HG03064 (cell line): Measurements from ENCODE around the gene CDIPT.

ENCODE experiments used
- ATAC-seq: cut with Tn5 transposase; IDR thresholded peaks from one replicate; pipeline ENCODE4 v1.9.1; 2021; ENCODE audit warnings: low read depth; ENCODE audit not compliant: unreplicated experiment

Gene CDIPT

GRCh38 chr16:29860218-29860617 is 2.8 kb downstream of the CDIPT start:
- no peak for ATAC-seq

GRCh38 chr16:29858974-29859373 is 4.1 kb downstream of the CDIPT start:
- ATAC-seq = no peak

GRCh38 chr16:29858149-29858849 is 4.7 kb downstream of the CDIPT start:
- no peak for ATAC-seq

GRCh38 chr16:29857133-29857760 is 5.8 kb downstream of the CDIPT start:
- no peak for ATAC-seq

- ATAC-seq = no peak
Measured at GRCh38 chr16:29854520-29855100, 8.4 kb downstream of the CDIPT start.

- ATAC-seq = no peak
Measured at GRCh38 chr16:29852654-29853053, 10.4 kb downstream of the CDIPT start.

GRCh38 chr16:29850998-29851397 is 12.0 kb downstream of the CDIPT start:
- no peak for ATAC-seq

- ATAC-seq = no peak
Measured at GRCh38 chr16:29849505-29849904, 13.5 kb downstream of the CDIPT start.

- ATAC-seq = no peak
Measured at GRCh38 chr16:29848420-29849297, 14.4 kb downstream of the CDIPT start.

- ATAC-seq = no peak
Measured at GRCh38 chr16:29845656-29846055, 17.4 kb downstream of the CDIPT start.

- ATAC-seq = no peak
Measured at GRCh38 chr16:29844575-29845331, 18.3 kb downstream of the CDIPT start.

- ATAC-seq = no peak
Measured at GRCh38 chr16:29843931-29844330, 19.1 kb downstream of the CDIPT start.

GRCh38 chr16:29842732-29843346 is 20.2 kb downstream of the CDIPT start:
- no peak for ATAC-seq

- no peak for ATAC-seq
Measured at GRCh38 chr16:29841631-29842030, 21.4 kb downstream of the CDIPT start.

- no peak for ATAC-seq
Measured at GRCh38 chr16:29840240-29840639, 22.8 kb downstream of the CDIPT start.

- no peak for ATAC-seq
Measured at GRCh38 chr16:29839822-29840221, 23.2 kb downstream of the CDIPT start.

- no peak for ATAC-seq
Measured at GRCh38 chr16:29837841-29838240, 25.2 kb downstream of the CDIPT start.

- ATAC-seq = no peak
Measured at GRCh38 chr16:29836623-29837022, 26.4 kb downstream of the CDIPT start.

- no peak for ATAC-seq
Measured at GRCh38 chr16:29835926-29836325, 27.1 kb downstream of the CDIPT start.

GRCh38 chr16:29834079-29834478 is 28.9 kb downstream of the CDIPT start:
- ATAC-seq = no peak
